GM06990 (cell line): ENCODE results near the gene PITPNM3.

Experiments used
- DNase-seq: peaks from one replicate; pipeline ENCODE4 v3.0.0-alpha.2; 2011; ENCODE audit not compliant: insufficient read length; ENCODE audit errors: extremely low read depth
- H3K27me3 ChIP-seq: replicated peaks from 2 replicates; pipeline ENCODE4 v1.6.0; 2011; ENCODE audit warnings: low read length; ENCODE audit not compliant: control insufficient read depth, insufficient read depth
- H3K36me3 ChIP-seq: 2 replicates; pipeline ENCODE4 v1.5.1; 2011; ENCODE audit warnings: low read length; ENCODE audit not compliant: control insufficient read depth, insufficient read depth
- H3K4me3 ChIP-seq: replicated peaks from 2 replicates; pipeline ENCODE4 v1.5.1; 2011; ENCODE audit warnings: low read depth, mild to moderate bottlenecking, control low read depth, low read length
- CTCF ChIP-seq: IDR thresholded peaks from 2 replicates; pipeline ENCODE4 v1.5.1; 2011; ENCODE audit warnings: low read length, control low read depth, mild to moderate bottlenecking, inconsistent platforms; ENCODE audit not compliant: insufficient read depth, poor library complexity, severe bottlenecking

PITPNM3 gene

GRCh38 chr17:6580625-6581024 lies 24.3 kb upstream of the PITPNM3 start:
- Histone ChIP-seq H3K36me3 (no peaks in the 10 kb centered on the region; the same call in none of the 2 replicates), H3K27me3 (no peaks in the 10 kb centered on the region), H3K4me3 (no peak overlapping the region)
- DNase-seq, result no peak
- no peak for TF ChIP-seq CTCF

- no peak for DNase-seq
- no peak for TF ChIP-seq CTCF
- H3K36me3 ChIP-seq, result no peaks in the 10 kb centered on the region; the same call in none of the 2 replicates
Measured at GRCh38 chr17:6578491-6578890, 22.1 kb upstream of the PITPNM3 start.

GRCh38 chr17:6577686-6578263 lies 21.4 kb upstream of the PITPNM3 start:
- Histone ChIP-seq H3K27me3 (no peaks in the 10 kb centered on the region), H3K36me3 (no peaks in the 10 kb centered on the region; the same call in none of the 2 replicates), H3K4me3 (no peak overlapping the region)
- DNase-seq, result no peak
- TF ChIP-seq CTCF, result no peak

More at GRCh38 chr17:6578491-6578890, 22.1 kb upstream of the PITPNM3 start:
- H3K4me3 ChIP-seq, result no peak overlapping the region
- no peaks in the 10 kb centered on the region for H3K27me3 ChIP-seq

GRCh38 chr17:6576038-6576785 lies 19.9 kb upstream of the PITPNM3 start:
- no peak for DNase-seq
- no peak overlapping the region for H3K4me3 ChIP-seq
- no peaks in the 10 kb centered on the region; the same call in none of the 2 replicates for H3K36me3 ChIP-seq
- no peak for TF ChIP-seq CTCF
- no peaks in the 10 kb centered on the region for H3K27me3 ChIP-seq

- Histone ChIP-seq H3K4me3 (no peak overlapping the region), H3K27me3 (no peaks in the 10 kb centered on the region), H3K36me3 (no peaks in the 10 kb centered on the region; the same call in none of the 2 replicates)
- no peak for TF ChIP-seq CTCF
- no peak for DNase-seq
Measured at GRCh38 chr17:6575596-6575988, 19.2 kb upstream of the PITPNM3 start.
